HEK293T (cell line): ENCODE results near the gene TTLL6.

ENCODE experiments used
- CTBP1 ChIP-seq: fragments of 450-650 bp; IDR thresholded peaks from 2 replicates; pipeline ENCODE4 v1.6.1; 2016; ENCODE audit warnings: borderline replicate concordance
- ELF4 ChIP-seq: fragments of 450-650 bp; IDR thresholded peaks from 2 replicates; pipeline ENCODE4 v1.6.1; 2017; ENCODE audit warnings: antibody characterized with exemption
- FOXA1 ChIP-seq: fragments of 450-650 bp; IDR thresholded peaks from 2 replicates; pipeline ENCODE4 v1.6.1; 2016; ENCODE audit warnings: mild to moderate bottlenecking
- FOXK2 ChIP-seq: fragments of 450-650 bp; IDR thresholded peaks from 2 replicates; pipeline ENCODE4 v1.6.1; 2016; ENCODE audit warnings: mild to moderate bottlenecking
- L3MBTL2 ChIP-seq: fragments of 450-650 bp; conservative IDR thresholded peaks from 2 replicates; pipeline ENCODE4 v1.6.1; 2016; ENCODE audit warnings: mild to moderate bottlenecking

DNA sequence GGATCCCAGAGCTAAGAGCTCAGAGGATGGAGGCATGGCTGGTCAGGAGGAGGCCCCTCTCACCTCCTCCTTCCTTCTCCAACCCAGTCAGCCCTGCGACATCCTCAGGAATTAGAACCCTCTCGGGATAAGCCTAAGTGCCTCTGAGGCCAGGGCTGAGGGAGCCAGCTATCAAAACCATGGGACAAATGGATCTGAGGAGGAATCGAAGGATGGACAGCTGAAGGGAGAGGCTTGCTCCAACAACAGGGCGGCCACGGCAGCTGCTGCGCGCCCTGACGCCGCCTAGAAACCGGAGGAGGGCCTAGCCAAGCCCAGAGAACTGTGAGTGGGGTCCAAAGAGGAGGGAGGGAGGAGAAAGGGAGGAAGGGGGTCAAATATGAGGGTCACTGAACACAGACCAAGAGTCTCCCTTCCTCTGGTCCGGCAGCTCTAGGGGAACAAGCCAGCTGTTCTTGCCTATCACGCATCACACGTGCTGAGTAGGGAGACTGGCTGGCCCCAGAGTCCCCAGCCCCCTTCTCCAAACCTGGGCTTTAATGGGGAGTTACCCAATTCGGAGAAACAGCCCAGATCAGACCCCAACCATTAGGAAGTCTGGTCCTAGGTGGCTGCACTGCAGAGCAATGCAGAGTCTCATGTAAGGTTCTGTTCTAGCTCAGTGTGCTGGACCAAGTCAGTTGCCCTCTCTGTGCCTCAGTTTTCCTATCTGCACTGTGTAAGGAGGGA, 82.5 kb downstream of the TTLL6 start:
- TF ChIP-seq ELF4: no peak
- TF ChIP-seq FOXA1: no peak
- TF ChIP-seq L3MBTL2: no peak
- no peak for TF ChIP-seq FOXK2
- TF ChIP-seq CTBP1: no peak
